GM21528 (cell line): Measurements from ENCODE around the gene RNF145.

Source experiments
- ATAC-seq: cut with Tn5 transposase; IDR thresholded peaks from one replicate; pipeline ENCODE4 v1.9.1; 2021; ENCODE audit warnings: mild to moderate bottlenecking, moderate library complexity; ENCODE audit not compliant: unreplicated experiment, low FRiP score

RNF145 gene

DNA sequence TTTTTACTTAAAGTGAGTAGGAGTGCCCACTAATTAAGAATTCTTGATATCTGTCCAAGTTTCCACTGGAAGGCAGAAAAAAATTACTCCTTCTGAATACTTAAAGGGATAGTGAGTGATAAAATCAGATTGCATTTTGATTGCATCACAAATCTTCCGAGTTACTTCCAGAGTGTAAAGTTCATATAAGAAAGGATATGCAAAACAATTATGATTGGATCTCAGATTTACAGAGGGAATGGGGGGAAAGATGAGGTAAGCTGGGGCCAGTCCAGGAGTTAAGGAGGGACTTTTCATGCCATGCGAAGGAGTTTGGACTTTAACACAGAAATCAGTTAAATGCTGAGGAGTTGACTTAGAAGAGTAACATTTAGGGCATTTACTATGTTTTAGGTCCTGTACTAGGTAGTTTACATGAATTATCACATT, 9.3 kb upstream of the RNF145 start:
- ATAC-seq, result no peak

DNA sequence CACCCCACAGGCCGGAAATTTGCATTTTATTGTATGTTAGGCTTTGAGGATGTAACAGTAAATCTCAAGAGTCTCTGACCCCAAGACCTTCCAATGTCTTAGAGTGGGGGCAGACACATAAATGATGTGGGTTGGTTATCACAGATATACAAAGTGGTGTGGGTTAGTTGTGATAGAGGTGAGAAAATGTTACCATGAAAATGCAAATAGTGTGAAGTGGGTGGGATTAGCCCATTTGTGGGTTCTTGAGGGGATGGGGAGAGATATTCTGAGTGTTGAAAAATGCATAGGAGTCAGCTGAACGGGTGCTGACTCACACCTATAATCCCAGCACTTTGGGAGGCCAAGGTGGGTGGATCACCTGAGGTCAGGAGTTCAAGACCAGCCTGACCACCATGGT, 7.9 kb upstream of the RNF145 start:
- ATAC-seq, result no peak

- no peak for ATAC-seq
Measured at GRCh38 chr5:159216454-159216853, 7.1 kb upstream of the RNF145 start.

- no peak for ATAC-seq
Measured at GRCh38 chr5:159215886-159216285, 6.5 kb upstream of the RNF145 start.

DNA sequence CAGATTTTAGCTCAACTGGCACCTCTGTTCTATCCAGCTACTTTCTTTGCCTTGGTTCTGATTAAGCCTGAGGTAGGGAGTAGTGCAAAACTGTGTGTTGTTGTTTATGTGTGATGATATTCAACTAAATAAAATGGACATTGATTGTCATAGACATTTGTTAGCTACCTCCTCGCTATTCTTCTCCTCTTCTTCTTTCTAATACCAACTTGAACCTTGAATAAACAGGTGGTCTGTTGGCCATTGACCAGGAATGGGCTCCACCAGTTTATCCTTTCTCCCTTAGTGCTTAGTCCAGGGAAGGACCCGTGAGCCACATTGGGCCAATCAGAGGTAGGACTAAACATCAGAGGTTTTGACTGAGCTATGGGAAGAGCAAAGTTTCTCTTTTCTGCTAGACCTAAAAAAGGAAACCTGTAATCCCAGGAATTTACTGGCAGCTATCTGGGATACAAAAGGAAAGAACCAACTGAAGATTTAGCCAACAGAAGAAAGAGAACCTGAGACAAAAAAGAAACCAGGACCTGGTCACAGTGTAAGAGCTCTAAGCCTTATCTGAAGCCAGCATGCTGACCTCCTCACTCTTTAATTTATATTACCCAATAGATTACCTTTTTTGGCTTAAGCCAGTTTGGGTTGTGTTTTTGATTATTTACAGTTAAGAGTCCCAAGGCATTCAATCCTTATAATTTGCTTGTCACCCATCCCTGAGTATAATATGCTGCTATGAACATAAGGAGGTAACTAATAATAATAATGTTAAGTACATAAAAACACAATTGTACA, 5.3 kb upstream of the RNF145 start:
- no peak for ATAC-seq

- no peak for ATAC-seq
Measured at GRCh38 chr5:159212657-159213462, 3.5 kb upstream of the RNF145 start.

DNA sequence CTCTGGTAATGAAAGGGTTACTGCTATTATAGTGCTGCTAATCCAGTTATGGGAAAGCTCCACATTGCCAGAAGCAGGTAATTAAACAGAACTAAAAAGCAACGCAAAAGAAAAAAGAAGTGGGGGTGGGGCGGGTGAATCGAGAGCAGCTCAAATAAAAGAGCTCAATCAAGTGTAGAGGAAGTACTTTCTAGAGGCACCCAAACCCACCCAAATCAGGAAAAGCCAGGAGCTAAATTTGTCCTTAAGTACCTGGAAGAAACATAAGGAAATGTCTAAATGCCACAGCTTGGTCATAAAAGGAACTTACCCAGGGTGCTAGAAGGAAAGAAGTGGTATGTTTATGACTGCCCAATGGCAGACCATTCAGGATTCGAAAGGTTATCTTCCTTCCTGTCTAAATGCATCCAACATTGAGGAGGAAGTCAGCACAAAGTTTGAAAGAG, 2.4 kb upstream of the RNF145 start:
- no peak for ATAC-seq

DNA sequence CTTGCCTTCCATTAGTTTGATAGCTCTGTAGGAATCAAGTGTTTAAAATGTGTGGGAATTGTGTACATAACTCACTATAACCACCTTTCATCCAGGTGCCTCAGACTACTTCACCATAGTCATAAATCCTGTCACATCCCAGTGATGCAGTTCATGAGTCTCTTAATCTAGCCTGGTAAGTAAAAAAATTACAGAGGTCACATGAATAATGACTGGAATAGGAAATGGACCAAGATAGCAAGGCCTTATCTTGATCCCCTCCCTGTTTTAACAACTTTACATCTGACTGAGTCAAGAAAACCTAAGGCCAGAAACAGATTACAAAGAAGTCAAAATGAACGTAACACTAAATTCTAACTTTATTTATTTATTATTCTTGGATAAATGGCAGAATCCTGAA, 1.5 kb upstream of the RNF145 start:
- no peak for ATAC-seq

GRCh38 chr5:159210210-159210661, 883 bp upstream of the RNF145 start:
- no peak for ATAC-seq

GRCh38 chr5:159208514-159209437, 577 bp downstream of the RNF145 start:
- ATAC-seq, result peak; percentile 7

DNA sequence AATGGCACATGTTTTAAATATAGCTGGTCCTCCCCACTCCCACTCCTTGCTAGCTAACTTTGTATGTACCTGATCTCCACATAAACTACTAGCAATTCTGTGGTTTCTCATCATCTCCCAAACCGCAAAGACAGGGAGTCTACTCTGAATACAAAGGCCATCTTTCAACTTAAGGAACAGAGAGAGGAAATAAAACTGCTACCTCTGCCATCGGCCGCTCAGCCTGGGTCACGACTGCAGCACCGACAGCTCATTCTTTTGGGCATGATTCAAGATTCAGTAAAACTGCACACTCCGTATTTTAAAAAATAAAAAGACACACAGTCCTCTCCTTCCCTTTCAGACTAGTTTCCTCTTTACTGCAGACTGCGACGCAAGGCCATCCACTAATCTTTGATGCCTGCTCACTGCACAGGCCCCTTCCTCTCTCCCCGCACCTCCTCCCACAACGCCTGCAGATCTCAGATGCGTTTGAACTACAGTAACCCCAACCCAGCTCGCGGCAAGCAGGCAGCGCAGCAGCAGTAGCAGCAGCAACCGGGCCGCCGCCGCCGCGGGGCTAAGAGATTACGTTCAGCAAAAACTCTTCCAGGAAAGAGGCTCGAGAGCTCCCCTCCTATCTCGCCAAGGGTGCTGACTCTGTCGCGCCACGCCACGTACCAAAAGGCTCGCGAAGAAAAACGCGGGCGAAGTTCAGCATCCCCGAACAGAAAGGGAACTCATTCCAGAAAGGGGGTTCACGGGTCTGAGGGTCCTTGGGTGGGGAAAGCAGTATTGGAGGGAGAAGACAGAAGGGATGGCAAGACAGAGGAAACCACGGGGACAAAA, 1.5 kb downstream of the RNF145 start:
- ATAC-seq, result peak; percentile 48

GRCh38 chr5:159207222-159207685, 2.1 kb downstream of the RNF145 start:
- ATAC-seq, result peak; percentile 8

GRCh38 chr5:159206818-159207217, 2.5 kb downstream of the RNF145 start:
- ATAC-seq, result no peak

DNA sequence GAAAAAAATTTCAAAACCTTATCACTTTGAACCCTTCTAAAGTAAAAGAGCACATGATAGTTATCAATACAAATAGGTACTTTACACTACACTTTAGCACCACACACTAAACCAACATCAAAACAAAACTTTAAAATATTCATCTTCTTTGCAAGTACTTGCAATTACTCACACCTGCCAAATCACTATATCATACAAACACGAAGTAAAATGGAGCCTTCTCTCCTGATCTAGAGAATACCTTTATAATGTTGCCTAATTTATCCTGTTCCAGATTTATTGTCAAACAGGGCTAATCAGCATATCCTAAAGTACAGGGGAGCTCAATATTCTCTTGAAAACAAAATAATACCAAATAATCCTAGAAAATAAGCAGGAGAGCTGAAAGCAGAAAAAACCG, 3.0 kb downstream of the RNF145 start:
- ATAC-seq, result no peak

GRCh38 chr5:159203351-159203750, 6.0 kb downstream of the RNF145 start:
- no peak for ATAC-seq

- ATAC-seq, result no peak
Measured at GRCh38 chr5:159202151-159202550, 7.2 kb downstream of the RNF145 start.

- ATAC-seq, result no peak
Measured at GRCh38 chr5:159199780-159200179, 9.6 kb downstream of the RNF145 start.

- ATAC-seq, result no peak
Measured at GRCh38 chr5:159199225-159199624, 10.1 kb downstream of the RNF145 start.
